Stimulated activated naive CD8-positive, alpha-beta T cell treated with anti-CD3 and anti-CD28 coated beads, Interleukin-15, Interleukin-2, amounts not matched to agents 100 ng/mL and 50 ng/mL, for 24 hours (primary cell): ENCODE data around the gene CHID1.

ENCODE experiments used
- H3K27ac Mint-ChIP-seq: one replicate; pipeline ENCODE4 v1.8.0; 2021; ENCODE audit warnings: mild to moderate bottlenecking, mixed read lengths
- H3K27me3 Mint-ChIP-seq: one replicate; pipeline ENCODE4 v1.8.0; 2021; ENCODE audit warnings: mixed read lengths
- H3K36me3 Mint-ChIP-seq: one replicate; pipeline ENCODE4 v1.8.0; 2021; ENCODE audit warnings: low read depth, mixed read lengths
- H3K4me1 Mint-ChIP-seq: one replicate; pipeline ENCODE4 v1.8.0; 2021; ENCODE audit warnings: low read depth, mixed read lengths
- H3K4me3 Mint-ChIP-seq: one replicate; pipeline ENCODE4 v1.8.0; 2021; ENCODE audit warnings: mild to moderate bottlenecking, mixed read lengths
- H3K9me3 Mint-ChIP-seq: one replicate; pipeline ENCODE4 v1.8.0; 2021; ENCODE audit warnings: mixed read lengths

Gene CHID1

DNA sequence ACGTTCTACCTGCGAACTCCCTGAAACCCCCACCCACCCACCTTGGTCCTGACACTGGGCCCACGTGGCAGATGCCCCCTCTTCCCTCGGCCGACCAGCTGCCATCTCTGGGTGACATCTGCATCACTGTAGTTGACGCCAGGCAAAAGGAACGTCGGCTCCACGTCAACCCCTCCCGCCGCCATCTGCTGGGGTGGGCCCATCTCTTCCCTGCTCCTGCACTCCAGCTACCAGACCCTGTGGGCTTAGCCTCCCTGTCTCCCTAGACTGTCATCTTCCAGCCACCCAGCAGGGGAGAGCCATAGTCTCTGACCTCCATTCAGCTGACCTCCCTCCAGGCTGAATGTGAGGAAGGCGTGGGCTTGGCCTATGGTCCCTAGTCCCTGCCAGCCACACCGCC lies 21.4 kb downstream of the CHID1 start:
- Mint-ChIP-seq H3K27me3 (no peaks in the 10 kb centered on the region), H3K36me3 (peaks cover 22% of the 10 kb centered on the region), H3K4me3 (no peak overlapping the region), H3K4me1 (no peaks in the 10 kb centered on the region), H3K9me3 (no peaks in the 10 kb centered on the region), H3K27ac (no peak overlapping the region)

DNA sequence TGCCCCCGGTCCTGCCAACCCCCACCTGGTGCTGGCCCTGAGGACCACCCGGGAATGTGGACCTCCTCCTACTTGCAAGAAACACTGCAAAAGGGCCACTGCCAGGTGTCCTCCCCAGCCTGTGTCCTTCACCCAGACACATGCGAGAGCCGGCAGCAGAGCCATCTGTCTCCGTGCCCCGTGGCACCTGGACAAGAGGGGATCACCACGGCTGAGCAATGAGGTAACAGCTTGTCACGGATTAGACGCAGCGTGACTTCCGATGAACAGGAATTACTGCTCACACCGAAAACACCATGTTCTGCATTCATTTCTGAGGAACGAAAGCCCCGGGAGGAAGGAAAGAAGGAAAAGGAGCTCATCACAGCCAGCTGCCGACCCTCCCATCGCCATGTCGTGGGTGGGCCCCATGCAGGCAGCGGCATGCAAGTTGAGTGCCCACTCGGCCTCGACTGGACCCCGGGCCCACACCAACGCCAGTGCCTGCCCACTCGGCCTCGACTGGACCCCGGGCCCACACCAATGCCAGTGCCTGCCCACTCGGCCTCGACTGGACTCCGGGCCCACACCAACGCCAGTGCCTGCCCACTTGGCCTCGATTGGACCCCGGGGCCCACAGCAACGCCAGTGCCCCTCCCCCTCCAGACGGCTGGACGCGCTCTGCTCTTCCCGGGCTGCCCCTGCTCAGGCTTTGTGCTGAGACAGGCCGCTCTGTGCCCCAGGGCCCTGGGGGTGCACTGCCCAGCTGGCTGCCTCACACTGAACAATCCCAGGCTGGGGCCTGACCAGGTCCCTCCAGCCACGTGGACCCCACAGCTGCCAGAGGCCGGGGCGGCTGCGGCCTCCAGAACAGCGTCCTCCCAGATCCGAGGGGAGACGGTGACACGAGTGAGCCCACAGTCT lies 22.0 kb downstream of the CHID1 start:
- Mint-ChIP-seq H3K27me3 (no peaks in the 10 kb centered on the region), H3K4me1 (no peaks in the 10 kb centered on the region), H3K36me3 (peaks cover 22% of the 10 kb centered on the region), H3K9me3 (no peaks in the 10 kb centered on the region), H3K27ac (no peak overlapping the region), H3K4me3 (no peak overlapping the region)

DNA sequence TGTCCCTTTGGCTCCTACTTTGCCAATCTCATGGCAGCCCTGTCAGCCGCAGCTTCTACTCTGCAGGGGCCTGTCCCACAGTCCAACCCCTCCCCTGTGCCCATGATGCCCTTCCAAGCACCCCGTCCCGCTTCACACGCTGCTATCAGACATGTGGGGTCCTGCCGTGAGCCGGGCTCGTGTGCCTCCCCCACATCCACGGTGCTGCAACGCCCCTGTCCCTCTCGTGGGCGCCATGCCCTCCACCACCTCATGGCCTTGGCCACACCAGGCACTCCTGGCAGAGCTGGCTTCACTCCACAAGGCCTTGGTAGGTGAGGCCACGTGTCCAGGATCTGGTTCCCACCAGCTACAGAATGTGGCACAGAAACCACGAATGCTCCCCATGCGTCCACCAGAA lies 23.0 kb downstream of the CHID1 start:
- no peaks in the 10 kb centered on the region for H3K27me3 Mint-ChIP-seq
- H3K4me3 Mint-ChIP-seq = no peak overlapping the region
- H3K4me1 Mint-ChIP-seq = no peaks in the 10 kb centered on the region
- H3K36me3 Mint-ChIP-seq = peaks cover 22% of the 10 kb centered on the region
- H3K27ac Mint-ChIP-seq = no peak overlapping the region
- no peaks in the 10 kb centered on the region for H3K9me3 Mint-ChIP-seq

DNA sequence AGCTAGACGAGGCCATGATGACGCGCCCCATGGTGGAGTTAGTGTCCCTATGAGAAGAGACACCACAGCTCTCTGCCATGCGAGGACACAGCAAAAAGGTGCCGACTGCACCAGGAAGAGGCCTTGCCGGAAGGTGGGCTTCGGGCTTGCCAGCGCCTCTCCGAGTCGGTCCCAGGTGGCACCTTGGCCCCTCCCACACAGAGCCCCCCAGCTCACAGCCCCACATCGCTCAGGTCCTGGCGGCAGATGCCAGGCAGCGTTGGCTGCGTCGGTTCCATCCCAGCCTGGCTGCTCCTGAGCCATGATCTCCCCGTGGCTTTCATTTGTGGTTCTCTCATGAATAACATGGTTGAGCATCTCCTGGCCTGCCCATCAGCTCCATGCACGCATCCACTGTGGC lies 24.0 kb downstream of the CHID1 start:
- Mint-ChIP-seq H3K4me3 (no peak overlapping the region), H3K4me1 (no peaks in the 10 kb centered on the region), H3K9me3 (no peaks in the 10 kb centered on the region), H3K27ac (no peak overlapping the region), H3K36me3 (peaks cover 29% of the 10 kb centered on the region), H3K27me3 (no peaks in the 10 kb centered on the region)

DNA sequence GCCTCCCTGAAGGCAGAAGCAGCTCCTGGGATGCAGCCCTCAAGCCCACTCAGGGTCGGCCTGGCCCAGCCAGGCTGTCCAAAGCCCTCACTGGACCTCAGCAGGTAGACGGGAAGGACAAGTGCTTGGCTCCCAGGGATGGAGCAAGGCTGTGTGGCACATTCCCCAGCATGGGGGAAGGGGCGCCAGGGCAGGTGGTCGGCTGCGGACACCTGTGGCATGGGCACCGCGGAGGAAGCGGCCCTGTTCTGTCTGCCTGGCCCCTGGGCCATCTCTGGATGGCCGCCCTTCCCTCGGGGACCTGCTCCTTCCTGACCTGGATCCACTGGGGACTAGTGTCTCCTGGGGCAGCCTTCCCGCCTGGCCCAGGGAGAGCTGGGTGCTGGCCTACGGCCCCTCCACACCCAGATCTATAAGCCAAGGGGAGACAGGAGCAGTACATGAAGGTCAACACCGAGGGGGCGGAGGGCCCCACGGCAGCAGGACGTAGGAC lies 26.0 kb downstream of the CHID1 start:
- Mint-ChIP-seq H3K4me3 (no peak overlapping the region), H3K9me3 (no peaks in the 10 kb centered on the region), H3K27ac (no peak overlapping the region), H3K27me3 (no peaks in the 10 kb centered on the region), H3K36me3 (peaks cover 34% of the 10 kb centered on the region), H3K4me1 (no peaks in the 10 kb centered on the region)

DNA sequence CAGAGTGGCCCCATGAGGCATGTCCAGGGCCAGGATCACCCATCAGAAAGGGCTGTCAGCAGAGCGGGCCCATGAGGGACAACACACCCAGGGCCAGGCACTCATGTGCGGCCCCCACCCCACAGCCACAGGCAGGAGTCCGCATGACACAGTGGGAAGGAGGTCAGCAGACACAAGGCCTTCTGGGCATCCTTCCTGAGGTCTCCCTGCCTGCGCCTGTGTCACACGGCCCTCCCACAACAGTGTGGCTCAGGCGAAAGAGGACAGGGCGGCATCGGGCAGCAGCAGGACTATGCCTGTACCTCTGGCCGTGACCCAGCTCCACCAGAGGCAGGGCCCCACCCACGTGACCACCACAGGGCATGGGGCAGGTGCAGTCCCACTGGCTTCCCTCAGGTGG lies 27.1 kb downstream of the CHID1 start:
- Mint-ChIP-seq H3K4me1 (no peaks in the 10 kb centered on the region), H3K9me3 (no peaks in the 10 kb centered on the region), H3K27ac (no peak overlapping the region), H3K36me3 (peaks cover 37% of the 10 kb centered on the region), H3K27me3 (no peaks in the 10 kb centered on the region), H3K4me3 (no peak overlapping the region)

DNA sequence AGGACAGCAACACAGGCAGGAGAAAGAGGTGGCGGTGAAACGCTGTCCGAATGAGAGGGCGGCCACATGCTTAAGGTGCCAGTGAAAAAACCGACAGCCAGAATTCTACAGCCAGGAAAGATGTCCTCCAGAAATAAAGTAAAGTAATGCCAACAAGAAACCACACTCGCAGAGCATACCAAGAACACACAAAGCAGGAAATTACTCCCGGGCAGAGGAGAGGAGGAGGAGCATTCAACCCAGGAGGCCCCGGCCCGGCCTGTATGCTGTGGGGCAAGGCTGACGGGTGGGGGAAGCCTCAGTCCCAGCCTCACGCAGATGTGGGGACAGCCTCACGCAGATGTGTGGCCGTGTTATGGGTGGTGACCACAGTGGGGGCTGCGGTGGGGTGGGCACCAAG lies 28.0 kb downstream of the CHID1 start:
- Mint-ChIP-seq H3K9me3 (no peaks in the 10 kb centered on the region), H3K4me1 (no peaks in the 10 kb centered on the region), H3K27ac (peak overlapping the region; percentile 23), H3K27me3 (no peaks in the 10 kb centered on the region), H3K36me3 (peaks cover 39% of the 10 kb centered on the region), H3K4me3 (no peak overlapping the region)

DNA sequence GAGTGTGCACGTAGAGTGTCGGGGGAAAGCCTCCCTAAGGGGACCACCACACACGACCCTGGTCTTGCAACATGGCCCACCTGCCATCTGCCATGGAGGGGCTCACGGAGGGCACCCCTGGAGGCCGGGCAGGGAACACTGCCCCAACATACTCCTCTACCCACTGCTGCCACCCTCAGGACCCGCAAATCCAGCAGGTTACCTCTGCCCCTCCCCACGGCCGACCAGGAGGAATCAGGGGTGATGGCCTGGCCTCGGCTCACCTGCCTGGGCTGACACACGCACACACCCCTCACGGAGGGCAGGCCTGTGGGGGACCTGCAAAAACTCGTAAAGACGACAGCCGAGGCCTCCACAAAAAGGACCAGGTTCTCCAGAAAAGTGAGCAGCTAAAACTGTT lies 30.2 kb downstream of the CHID1 start:
- no peaks in the 10 kb centered on the region for H3K4me1 Mint-ChIP-seq
- no peaks in the 10 kb centered on the region for H3K27me3 Mint-ChIP-seq
- no peak overlapping the region for H3K4me3 Mint-ChIP-seq
- H3K36me3 Mint-ChIP-seq = peaks cover 26% of the 10 kb centered on the region
- no peak overlapping the region for H3K27ac Mint-ChIP-seq
- H3K9me3 Mint-ChIP-seq = no peaks in the 10 kb centered on the region

DNA sequence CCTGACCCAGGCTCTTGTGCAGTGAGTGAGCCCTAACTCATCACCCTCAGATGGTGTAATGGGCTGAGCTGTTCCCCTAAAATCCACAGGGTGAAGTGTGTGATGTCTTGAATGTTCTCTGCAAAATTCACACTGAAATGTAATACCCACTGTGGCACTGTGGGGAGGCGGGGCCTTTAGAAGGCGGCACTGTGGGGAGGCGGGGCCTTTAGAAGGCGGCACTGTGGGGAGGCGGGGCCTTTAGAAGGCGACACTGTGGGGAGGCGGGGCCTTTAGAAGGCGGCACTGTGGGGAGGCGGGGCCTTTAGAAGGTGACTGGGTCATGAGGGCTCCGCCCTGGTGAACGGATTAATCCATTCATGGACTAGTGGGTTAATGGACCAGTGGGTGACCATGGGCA lies 33.0 kb downstream of the CHID1 start:
- no peak overlapping the region for H3K4me3 Mint-ChIP-seq
- H3K9me3 Mint-ChIP-seq = no peaks in the 10 kb centered on the region
- H3K36me3 Mint-ChIP-seq = peaks cover 26% of the 10 kb centered on the region
- H3K4me1 Mint-ChIP-seq = no peaks in the 10 kb centered on the region
- no peak overlapping the region for H3K27ac Mint-ChIP-seq
- no peaks in the 10 kb centered on the region for H3K27me3 Mint-ChIP-seq

DNA sequence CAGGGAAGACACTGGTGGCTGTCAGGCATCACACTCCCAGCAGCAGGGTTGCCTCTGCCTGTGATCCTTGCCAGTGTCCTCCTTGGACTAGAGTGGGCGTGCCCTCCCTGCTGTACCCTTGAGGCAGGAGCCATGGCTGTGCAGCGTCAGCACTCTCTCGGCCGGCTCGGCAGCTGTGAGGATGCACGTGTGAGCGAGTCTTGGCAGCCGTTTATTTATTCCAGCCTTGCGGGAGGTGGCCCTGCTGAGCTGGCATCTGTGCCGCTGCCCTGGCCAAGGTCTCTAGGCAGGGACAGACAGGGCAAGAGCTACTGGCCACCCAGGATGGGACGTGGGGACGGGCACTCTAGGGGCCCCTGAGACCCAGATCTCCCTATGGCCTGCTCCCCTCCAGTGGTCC lies 34.1 kb downstream of the CHID1 start:
- Mint-ChIP-seq H3K4me3 (no peak overlapping the region), H3K4me1 (no peaks in the 10 kb centered on the region), H3K9me3 (no peaks in the 10 kb centered on the region), H3K27me3 (no peaks in the 10 kb centered on the region), H3K27ac (no peak overlapping the region), H3K36me3 (peaks cover 20% of the 10 kb centered on the region)

DNA sequence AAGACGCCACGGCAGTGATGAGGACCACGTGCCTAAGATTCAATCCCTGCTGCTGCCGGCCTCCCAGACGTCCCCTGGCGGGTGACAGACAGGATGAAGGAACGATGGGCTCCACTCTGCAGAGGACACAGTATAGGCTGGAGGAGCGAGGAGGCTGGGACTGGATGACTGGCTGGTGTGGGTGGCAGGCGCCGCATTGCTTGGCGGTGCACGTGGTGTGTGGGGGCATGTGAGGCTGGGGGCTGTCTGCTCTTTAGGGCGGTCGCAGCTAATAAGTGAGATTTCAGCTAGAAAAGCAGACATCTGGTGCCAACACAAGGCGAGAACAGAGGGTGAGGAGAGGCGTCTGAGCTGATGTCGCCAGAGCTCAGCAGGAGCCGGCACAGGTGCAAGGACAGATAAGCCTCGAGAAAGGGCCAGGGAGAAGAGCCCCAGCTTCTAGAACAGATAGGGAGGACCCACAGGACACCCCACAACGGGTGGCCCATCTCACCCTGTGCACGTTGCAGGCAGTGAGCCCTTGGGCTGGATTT lies 34.8 kb downstream of the CHID1 start:
- Mint-ChIP-seq H3K27ac (no peak overlapping the region), H3K4me3 (no peak overlapping the region), H3K4me1 (no peaks in the 10 kb centered on the region), H3K9me3 (no peaks in the 10 kb centered on the region), H3K36me3 (peaks cover 17% of the 10 kb centered on the region), H3K27me3 (no peaks in the 10 kb centered on the region)

DNA sequence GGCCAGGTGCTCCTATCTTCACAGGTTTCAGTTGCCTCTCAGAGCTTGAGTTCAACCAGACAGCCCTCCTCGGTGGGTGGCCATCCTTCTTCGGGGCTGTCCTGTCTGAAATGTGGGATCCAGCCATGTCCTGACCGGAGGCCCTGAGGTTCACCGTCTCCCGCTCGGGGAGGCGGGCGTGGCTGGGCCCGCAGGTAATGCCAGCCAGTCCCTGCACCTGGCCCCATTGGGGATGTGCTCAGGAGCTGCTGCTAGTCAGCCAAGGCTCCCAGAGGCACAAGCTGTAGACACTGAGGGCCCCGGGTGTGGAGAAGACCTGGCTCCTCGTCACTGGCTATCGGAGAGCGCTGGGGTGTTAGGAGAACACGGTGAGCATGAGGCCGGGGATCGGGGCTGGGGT lies 35.4 kb downstream of the CHID1 start:
- H3K9me3 Mint-ChIP-seq = no peaks in the 10 kb centered on the region
- no peaks in the 10 kb centered on the region for H3K27me3 Mint-ChIP-seq
- H3K4me1 Mint-ChIP-seq = no peaks in the 10 kb centered on the region
- H3K4me3 Mint-ChIP-seq = no peak overlapping the region
- H3K36me3 Mint-ChIP-seq = peaks cover 15% of the 10 kb centered on the region
- no peak overlapping the region for H3K27ac Mint-ChIP-seq

DNA sequence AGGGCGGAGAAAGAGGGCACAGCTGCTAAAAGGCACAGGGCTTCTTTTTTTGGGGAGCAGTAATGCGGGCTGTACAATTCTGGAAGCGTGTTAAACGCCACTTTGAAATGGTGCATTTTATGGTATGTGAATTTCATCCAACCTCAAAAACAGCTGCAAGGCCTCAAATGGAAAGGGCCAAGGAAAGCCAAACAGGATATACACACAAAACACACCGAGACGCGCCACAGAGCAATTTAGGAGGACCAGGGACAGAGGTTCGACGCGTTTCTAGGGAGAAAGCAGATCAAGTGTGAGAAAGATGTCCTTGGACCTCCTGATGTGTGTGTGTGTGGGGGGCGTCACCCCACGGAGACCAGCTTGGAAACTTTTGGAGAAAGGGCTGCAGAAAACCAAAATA lies 36.9 kb downstream of the CHID1 start:
- no peaks in the 10 kb centered on the region for H3K27me3 Mint-ChIP-seq
- no peak overlapping the region for H3K27ac Mint-ChIP-seq
- no peaks in the 10 kb centered on the region for H3K4me1 Mint-ChIP-seq
- H3K36me3 Mint-ChIP-seq = peaks cover 8% of the 10 kb centered on the region
- H3K9me3 Mint-ChIP-seq = no peaks in the 10 kb centered on the region
- no peak overlapping the region for H3K4me3 Mint-ChIP-seq

DNA sequence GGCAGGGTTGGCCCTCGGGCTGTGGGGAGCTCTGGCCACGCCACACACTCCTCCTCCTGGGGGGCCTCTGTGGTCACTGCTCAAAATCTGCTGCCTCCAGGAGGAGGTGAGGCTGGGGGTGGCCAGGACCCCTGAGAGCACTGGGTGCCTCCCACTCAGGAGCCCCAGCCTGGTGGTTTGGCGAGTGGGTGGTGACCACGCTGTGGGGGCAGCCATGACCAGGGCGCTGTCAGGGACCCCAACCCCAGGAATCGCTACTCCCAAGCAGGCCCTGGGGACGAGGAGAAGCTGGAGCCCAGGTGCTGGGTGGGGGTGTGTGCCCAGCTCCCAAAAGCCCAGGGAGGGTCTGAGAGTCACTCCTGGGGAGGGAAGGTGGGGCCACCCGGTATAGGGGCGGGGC lies 37.8 kb downstream of the CHID1 start:
- peaks cover 6% of the 10 kb centered on the region for H3K36me3 Mint-ChIP-seq
- H3K4me3 Mint-ChIP-seq = no peak overlapping the region
- H3K4me1 Mint-ChIP-seq = no peaks in the 10 kb centered on the region
- H3K9me3 Mint-ChIP-seq = no peaks in the 10 kb centered on the region
- no peaks in the 10 kb centered on the region for H3K27me3 Mint-ChIP-seq
- no peak overlapping the region for H3K27ac Mint-ChIP-seq

DNA sequence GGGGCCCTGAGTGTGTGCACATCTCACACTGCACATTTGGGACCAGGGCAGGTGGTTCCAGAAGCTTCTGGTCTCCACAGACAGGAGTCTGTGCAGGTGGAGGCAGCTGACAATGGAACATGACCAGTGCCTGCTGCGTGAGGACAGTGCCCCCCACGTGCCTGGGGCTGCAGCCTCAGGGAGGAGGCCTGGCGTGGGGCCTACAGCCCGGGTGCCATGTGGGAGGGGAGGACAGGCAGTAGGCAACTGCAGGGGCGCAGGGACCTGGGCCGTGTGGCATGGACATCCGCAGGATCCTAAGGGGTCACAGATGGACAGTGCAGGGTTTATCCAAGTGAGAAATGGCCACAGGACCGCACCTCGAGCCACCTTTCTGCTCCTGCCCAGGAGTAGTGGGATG lies 39.1 kb downstream of the CHID1 start:
- Mint-ChIP-seq H3K27me3 (no peaks in the 10 kb centered on the region), H3K4me3 (no peak overlapping the region), H3K4me1 (no peaks in the 10 kb centered on the region), H3K36me3 (peaks cover 4% of the 10 kb centered on the region), H3K27ac (no peak overlapping the region), H3K9me3 (no peaks in the 10 kb centered on the region)

DNA sequence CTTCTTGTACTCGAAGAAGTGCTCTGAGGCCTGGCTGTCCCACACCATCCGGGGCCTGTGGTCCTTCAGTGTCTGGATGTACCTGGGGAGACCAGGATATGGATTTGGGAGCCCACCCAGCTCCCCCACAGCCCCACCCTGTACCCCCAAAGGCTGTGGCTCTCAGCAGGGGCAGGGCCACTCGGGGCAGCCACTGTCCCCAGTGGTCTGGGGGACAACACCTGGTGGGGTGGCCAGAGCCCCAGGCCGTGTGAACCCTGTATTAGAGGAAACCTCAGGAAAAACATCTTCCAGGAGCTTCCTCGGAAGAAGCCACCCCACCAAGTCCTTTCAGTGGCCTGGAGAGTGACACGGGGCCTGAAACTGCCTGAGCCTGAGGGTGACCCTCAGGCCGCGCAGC lies 40.2 kb downstream of the CHID1 start:
- no peak overlapping the region for H3K27ac Mint-ChIP-seq
- H3K9me3 Mint-ChIP-seq = no peaks in the 10 kb centered on the region
- no peaks in the 10 kb centered on the region for H3K27me3 Mint-ChIP-seq
- H3K4me3 Mint-ChIP-seq = no peak overlapping the region
- H3K4me1 Mint-ChIP-seq = no peaks in the 10 kb centered on the region
- peaks cover 4% of the 10 kb centered on the region for H3K36me3 Mint-ChIP-seq
